Thyroid gland (tissue), 4 donors: ENCODE measurements around the gene NPHP4.

Source experiments
- CTCF ChIP-seq, 6 experiments: fragments of 200-600 bp in 3 of 6; fragments of 450-650 bp in 3 of 6; sonication (generic) in 3 of 6; IDR thresholded peaks; one replicate each; pipeline ENCODE4 v1.5.1; 2016 to 2019; ENCODE audit warnings: antibody characterized with exemption in 6 of 6, mild to moderate bottlenecking in 2 of 6, inconsistent platforms in 1 of 6, moderate library complexity in 1 of 6
- POLR2A ChIP-seq, 2 donors: fragments of 450-650 bp; IDR thresholded peaks; one replicate each; pipeline ENCODE4 v1.6.1; 2017; ENCODE audit warnings: antibody characterized with exemption in 2 of 2, mild to moderate bottlenecking in 2 of 2, moderate library complexity in 1 of 2

- TF ChIP-seq CTCF (IDR thresholded peaks at IDR 0.05), result no peak
- no peak for TF ChIP-seq POLR2A (IDR thresholded peaks at IDR 0.05)
These were observed 158.3 kb downstream of the NPHP4 start for GRCh38 chr1:5833911-5834310.
